Head of caudate nucleus (tissue), 42 donors: Measurements from ENCODE around the gene SMARCA4.
A peak's percentile ranks its signal among the peaks of the same experiment; 100 is the strongest.

Source experiments
- DNase-seq, 42 donors: peaks; one replicate each; pipeline versions ENCODE4 v3.0.0 to v3.0.0-alpha.2; 2020 to 2021; ENCODE audit warnings: mixed read lengths in 7 of 42
- intact Hi-C: fragments of 100-400 bp; cut with DNase I; formaldehyde crosslinking; loops from one replicate; pipeline ENCODE4 v1.15.0; 2022

The SMARCA4 gene

DNA sequence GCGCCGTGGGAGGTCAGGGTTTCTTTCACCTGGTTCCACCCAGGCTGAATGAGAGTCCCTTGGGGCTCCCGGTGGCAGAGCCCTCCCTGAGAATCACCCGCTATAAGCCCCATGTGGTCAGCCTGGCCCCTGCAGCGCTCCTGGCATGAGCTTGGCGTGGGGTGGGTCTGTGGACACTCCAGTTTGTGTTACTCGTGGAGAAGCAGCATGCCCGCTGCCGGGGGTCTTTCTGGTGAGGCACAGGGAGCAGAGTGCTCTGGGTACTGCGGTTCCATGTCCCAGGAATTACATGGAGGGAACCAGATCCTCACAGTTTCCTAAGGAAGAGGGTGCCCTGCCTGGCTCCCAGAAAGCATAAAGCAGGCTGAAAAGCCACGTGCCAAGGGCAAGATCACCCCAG is 62.2 kb downstream of the SMARCA4 start:
- intact Hi-C loops: no loop called here

DNA sequence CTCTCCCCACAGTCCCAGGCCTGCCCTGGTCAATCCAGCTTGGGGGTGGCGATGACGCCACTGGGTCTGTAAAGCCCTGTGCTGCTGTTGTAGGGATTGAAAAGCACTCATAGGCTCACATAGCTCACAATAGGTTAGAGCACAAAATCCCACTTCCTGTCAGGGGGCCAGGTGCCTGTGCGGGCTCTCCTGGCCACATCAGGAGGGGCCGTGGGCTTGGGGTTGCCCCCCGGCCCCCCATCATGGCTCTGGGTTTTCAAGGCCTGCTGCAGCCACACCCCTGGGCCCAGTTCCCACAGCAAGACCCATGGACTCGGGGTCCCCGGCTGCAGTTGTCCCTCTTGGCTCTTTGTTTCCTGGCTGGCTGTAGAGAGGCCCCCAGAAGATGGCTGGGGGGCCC is 62.9 kb downstream of the SMARCA4 start:
- no peak for DNase-seq
- intact Hi-C loops: no loop called here

More for the DNA sequence above, 62.2 kb downstream of the SMARCA4 start:
- DNase-seq: no peak

DNA sequence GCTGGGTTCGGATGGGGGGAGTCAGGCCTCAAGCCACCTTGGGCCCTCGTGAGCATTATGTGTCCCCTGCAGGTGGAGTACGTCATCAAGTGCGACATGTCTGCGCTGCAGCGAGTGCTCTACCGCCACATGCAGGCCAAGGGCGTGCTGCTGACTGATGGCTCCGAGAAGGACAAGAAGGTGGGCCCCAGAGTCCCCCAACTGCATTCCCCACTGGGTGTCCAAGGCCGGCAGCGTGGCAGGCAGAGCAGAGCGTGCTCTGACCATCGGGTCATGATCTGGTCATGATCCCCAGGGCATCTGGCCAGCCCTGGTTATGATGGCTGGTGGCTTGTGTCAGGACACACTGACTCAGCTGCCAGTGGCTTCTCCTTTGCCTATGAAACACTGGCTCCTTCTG is 63.4 kb downstream of the SMARCA4 start:
- intact Hi-C loops: no loop called here
- DNase-seq: no peak

DNA sequence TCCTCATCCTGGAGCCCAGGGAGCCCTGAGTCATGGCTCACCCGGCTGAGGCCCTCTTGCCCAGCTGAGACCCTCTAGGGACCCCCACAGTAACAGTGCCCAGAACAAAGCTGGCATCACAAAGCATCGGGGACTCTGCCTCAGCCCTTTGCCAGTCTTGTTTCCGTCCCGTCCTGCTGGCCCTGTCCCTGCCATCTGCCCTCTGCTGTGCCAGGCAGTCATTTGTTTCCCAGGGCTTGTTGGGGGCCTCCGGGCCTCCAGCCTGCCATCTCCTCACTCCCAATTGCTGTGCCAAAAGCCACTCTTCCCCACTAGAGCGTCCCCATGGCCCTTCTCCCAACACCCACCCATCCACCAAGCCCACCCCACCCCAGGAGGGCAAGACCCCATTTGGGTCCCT is 64.2 kb downstream of the SMARCA4 start:
- intact Hi-C loops: no loop called here
- no peak for DNase-seq

DNA sequence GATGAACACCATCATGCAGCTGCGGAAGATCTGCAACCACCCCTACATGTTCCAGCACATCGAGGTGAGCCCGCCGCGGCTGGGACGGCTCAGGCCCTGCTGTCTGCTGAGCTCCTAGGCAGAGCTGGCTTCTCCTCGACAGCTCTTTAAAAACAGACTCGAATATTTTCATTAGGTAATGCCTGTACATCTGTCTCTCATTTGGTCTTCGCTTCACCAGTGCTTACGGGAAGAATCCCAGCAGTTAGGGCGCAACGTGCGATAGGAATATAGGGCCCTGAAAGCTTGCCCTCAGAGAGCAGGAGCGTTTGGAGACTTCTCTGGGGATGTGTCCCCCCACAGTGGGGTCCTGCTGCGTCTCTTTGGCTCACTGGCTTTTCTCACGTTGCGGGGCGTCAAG is 64.6 kb downstream of the SMARCA4 start:
- DNase-seq: no peak
- intact Hi-C loops: no loop called here

DNA sequence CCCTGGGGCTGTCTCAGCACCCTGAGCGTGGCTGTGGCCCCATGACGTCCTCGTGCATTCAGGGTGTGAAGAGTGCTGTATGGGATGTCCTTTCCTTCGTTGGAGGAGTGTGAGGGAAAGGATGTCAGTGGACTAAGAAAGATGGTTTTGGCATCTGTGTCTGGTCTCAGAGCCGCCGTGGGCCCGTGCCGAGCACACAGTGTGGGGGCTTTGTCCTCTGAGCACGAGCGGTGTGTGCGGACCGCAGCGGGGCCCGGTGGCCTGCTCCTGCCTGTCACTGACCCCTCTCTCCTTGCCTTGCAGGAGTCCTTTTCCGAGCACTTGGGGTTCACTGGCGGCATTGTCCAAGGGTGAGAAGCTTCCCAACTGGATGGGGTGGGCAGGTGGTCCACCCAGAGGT is 65.2 kb downstream of the SMARCA4 start:
- intact Hi-C loops: no loop called here

DNA sequence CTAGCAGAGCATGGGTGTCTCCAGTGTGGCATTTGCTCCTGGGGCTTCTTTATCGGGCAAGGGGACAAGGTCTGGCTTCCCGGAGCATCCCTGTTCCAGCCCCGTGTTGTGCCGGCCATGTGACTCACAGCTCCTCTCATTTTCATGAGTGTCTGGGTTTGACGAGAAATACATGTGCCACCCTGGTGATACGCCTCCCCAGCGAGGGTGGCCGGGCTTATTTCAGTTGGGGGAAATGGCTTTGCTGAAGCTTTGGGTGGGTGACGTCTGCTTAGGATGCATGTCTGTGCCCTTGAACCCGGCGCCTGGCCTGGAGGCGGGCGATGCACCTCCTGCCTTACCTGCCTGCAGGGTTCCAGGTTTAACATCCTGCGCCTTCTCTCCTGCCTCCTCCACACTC is 66.6 kb downstream of the SMARCA4 start:
- intact Hi-C loops: no loop called here
- peak in 34 of 42 donors; percentile 6 to 69 (median 41) for DNase-seq

More for the DNA sequence above, 65.2 kb downstream of the SMARCA4 start:
- DNase-seq: no peak

DNA sequence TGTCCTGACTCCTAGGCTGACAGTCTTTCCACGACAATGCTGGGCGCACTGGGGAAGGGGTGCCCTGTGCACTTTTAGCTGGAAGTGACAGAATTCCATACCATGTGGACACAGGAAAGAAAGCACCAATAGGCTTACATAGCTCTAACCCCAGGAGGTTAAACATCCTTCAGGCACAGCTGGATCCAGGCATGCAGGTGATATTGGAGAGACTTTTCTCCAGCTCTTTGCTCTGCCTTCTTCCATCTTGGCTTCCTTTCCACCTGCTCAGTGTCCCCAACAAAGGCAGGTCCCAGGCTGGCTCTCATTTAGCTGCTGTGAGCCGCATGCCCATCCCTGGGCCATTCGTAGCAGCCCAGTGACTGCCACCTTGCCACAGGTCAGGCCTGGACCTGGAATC is 67.3 kb downstream of the SMARCA4 start:
- intact Hi-C loops: no loop called here

DNA sequence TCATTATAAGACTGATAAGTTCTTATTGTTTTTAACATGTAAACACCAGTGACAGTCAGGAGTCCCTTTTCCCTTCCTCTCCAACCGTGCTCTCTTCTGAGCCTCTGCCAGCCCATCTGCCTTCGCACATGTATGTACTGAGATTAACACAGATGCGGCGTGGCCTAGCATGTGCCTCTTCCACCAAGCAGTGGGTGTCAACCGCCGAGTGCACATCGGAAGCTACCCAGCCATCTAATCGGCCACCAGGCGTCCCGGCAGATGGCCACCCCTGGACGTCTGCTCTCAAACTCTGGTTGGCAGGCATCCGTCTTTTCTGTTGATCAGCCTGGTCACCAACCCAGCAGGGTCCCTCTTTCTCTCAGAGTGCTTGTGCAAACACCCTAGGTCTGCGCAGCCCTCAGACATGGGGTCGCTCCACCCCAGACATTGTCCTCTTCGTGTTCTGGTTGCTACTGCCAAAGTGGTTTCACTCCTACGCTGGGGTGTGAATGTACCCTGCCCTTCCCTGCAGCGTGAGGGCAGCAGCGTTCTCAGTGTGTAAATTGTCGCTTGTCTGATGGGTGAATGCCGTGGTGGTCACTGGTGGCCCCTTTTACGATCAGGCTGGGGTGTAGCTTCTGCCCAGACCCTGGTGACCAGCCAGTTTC is 70.7 kb downstream of the SMARCA4 start:
- DNase-seq: no peak

More for the DNA sequence above, 67.3 kb downstream of the SMARCA4 start:
- no peak for DNase-seq

DNA sequence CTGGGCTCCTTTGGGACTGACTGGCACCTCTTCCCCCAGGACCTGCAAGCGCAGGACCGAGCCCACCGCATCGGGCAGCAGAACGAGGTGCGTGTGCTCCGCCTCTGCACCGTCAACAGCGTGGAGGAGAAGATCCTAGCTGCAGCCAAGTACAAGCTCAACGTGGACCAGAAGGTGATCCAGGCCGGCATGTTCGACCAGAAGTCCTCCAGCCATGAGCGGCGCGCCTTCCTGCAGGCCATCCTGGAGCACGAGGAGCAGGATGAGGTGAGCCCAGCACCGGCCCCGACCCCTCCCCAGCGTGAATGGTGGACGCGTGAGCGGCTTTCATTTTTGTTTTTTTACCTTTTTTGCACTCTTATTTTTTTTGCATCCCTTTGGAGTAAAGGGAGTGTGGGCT is 72.4 kb downstream of the SMARCA4 start:
- intact Hi-C loops: no loop called here
- DNase-seq: no peak

More for the DNA sequence above, 70.7 kb downstream of the SMARCA4 start:
- intact Hi-C loops: no loop called here

DNA sequence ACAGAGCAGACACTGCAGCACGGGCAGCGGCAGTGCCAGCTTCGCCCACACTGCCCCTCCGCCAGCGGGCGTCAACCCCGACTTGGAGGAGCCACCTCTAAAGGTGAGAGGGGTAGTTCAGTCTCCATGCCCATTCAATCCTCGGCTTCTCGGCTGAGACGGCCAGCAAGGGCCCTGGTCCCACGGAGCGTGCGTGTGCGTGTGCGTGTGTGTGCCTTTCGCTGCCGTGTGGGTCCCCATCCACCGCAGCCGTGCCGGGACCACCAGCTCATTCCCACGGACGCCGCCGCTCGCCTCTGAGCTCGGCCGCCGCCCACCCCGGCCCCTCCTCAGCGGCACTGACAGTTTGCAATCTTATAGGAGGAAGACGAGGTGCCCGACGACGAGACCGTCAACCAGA is 72.9 kb downstream of the SMARCA4 start:
- intact Hi-C loops: no loop called here
- DNase-seq: no peak

DNA sequence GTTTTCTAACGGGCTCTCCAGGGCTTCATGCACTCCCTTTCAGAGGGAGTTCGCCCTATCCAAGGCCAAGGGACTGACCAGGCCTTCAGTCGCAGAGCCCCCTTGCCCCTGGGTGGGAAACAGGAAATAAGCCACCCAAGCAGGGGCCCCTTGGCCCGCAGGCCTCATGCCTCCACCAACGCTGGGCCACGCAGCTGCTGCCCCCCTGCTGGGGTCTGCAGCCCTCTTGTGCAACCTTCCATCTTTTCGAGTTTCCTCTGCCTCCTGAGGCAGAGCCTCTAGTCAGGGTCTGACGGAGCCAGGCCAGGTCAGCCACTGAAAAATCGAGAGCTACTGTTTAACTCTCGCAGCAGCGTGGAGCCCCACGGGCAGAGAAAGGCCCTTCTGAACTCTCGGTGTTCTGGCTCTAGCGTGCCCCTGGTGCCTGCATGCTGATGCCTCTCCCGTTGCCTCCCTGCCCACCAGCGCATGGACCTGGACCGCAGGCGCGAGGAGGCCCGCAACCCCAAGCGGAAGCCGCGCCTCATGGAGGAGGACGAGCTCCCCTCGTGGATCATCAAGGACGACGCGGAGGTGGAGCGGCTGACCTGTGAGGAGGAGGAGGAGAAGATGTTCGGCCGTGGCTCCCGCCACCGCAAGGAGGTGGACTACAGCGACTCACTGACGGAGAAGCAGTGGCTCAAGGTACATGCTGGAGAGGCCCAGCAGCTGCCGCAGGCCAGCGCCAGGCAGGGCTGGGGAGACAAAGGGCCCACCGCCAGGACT is 73.8 kb downstream of the SMARCA4 start:
- intact Hi-C loops: no loop called here
- DNase-seq: no peak

DNA sequence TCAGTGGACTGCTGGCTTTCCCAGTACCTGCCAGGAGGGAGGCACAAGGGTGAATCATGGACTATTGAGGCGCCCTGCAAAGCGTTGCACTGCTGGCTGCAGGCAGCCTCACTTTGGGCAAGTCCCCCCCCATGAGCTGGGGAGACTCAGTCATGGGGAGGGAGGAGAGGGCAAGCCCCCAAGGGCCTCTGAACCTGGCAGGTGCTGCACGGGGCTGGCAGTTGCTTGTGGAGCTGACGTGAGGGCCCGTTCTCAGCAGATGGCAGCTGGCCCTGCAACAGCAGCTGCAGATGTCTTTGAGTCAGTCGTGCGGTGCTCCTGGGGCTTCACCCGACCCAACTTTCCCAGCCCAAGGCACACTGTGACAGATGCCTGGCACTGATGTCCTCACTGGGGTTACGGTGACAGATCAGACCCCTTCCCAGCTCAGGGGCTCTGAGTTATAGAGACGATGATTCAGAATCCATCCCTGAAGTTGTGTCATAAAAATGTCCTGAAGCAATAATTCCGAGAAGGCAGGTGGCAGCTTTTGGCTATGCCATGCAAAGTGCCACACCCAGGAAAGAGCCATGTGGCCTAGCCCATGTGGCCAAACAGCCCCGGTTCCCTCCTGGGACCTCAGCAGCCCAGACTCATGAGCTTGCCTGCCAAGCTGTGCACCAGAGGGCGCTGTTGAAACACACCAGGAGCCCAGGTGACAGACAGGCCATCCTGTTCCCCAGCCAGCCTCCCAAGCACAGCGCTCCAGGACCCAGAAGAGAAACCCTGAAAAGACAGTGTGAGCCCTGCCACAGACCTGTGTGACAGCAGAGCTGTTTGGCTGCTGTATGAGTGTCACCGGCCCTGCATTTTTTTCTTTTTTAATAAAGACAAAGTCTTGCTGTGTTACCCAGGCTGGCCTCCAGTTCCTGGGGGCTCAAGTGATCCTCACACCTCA is 74.9 kb downstream of the SMARCA4 start:
- peak; percentile 61 to 89 (median 80) for DNase-seq
- intact Hi-C loops: no loop called here

DNA sequence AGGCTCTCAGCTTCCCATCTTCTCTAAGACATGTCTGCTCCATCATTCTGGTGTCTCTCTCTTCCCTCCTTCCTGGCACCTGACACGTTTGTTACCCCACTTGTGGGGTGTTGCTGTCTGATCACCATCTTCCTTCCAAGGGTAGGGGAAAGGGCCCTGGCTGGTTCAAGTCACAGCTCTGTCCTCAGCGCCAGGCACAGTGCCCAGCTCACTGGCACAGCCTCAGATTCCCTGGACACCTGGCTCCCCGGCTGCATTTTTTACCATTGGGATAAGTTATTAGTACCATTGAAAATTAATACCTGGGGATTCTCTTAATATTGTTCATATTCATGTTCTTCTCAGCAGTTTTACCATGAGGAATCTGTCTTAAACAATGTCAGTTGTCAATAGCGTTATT is 77.7 kb downstream of the SMARCA4 start:
- DNase-seq: no peak
- intact Hi-C loops: no loop called here

DNA sequence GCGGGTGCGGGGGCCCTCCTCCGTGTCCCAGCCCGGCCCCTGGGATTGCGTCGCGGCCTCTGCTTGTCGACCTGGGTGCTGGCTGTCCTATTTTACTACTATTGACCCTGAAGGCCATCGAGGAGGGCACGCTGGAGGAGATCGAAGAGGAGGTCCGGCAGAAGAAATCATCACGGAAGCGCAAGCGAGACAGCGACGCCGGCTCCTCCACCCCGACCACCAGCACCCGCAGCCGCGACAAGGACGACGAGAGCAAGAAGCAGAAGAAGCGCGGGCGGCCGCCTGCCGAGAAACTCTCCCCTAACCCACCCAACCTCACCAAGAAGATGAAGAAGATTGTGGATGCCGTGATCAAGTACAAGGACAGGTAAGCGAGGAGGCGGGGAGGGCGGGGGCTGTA is 80.4 kb downstream of the SMARCA4 start:
- no peak for DNase-seq
- intact Hi-C loops: no loop called here

DNA sequence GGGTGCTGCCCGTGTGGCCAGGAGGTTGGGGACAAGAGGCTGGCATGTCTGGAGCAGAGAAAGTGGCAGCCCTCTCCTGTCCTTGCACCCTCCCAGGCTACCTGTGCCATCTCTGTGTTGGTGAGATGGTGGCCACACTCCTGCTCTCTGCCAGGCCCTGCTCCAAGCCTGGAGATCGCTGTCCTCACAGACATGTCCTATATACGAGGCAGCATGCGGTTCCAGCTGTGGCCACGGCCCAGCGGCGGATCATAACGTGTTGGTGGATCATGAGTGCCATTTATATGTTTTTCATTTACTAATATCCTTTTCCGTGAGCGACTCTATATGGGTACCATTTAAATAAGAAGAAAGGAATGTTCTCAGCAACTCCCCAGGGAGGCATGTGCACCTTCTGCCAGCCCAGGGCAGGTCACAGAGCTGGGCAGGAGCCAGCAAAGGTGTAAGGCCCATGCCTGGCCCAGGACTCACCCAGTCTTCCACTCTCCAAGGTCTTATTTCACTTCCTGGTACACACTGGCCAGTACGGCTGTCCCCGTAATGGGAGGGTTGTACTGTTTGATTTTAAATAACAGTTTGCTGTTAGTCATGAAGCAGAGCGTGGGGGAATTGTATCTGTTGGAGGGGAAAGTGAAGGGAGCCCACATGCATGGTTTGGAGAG is 81.3 kb downstream of the SMARCA4 start:
- DNase-seq: no peak
- intact Hi-C loops: no loop called here

DNA sequence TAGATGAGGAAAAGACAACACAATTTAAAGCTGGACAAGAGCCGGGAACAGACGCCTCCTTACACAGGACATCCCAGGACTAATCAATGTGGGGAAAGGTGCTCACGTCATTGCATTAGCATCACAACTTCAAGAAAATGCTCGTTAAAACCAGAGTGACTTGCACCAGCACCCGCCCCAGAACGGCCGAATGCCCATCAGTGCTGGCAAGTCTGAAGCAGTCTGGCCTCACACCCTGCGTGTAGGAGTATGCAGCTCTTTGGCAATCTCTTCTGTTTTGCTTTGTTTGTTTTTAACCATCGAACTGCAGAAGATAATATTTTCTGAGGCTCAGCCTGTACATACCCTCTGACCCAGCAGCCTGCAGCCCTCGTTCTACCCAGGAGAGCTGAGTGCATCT is 83.6 kb downstream of the SMARCA4 start:
- intact Hi-C loops: no loop called here
- DNase-seq: no peak

DNA sequence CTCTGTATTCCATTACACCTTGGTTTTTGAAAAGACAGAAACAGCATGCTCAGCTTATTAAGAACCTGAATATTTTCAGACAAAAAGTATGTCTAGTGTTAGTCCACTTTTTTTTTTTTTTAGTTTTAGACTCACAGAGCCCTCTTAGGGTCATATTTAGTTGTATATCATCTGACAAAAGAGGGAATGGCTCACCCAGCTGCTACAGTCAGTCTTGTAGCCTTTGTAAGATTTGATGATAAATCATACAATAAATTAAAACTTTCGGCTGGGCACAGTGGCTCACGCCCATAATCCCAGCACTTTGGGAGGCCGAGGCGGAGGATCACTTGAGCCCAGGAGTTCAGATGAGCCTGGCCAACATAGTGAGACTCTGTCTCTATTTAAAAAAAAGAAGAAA is 84.7 kb downstream of the SMARCA4 start:
- intact Hi-C loops: no loop called here

DNA sequence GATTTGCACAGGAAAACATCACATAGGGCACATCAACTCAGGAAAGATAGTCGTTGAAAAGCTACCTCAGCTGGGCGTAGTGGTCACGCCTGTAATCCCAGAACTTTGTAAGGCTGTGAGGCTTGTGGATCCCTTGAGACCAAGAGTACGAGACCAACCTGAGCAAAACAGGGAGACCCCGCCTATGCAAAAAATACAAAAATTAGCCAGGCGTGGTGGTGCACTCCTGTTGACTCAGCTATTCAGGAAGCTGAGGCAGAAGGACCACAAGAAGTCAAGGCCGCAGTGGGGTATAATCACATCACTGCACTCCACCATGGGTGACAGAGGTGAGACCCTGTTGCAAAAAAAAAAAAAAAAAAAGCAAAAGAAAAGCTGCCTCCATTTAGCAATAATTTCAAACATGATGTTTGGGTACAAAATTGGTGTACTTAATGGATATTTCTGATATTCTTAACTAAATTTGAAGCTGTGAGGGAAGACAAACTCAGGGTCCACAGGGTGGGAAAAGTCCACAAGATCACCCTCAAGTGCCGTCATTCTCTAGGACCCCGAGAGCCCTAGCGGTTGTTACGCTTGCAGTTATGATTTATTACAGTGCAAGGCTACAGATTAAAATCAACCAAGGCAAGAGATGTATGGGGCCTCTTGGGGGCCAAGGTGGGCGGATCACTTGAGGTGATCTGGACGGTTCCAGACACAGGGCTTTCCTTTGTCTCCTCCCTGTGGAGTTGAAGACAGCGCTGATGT is 86.0 kb downstream of the SMARCA4 start:
- DNase-seq: no peak
- intact Hi-C loops: no loop called here

More for the DNA sequence above, 84.7 kb downstream of the SMARCA4 start:
- no peak for DNase-seq
